Muscle of leg (tissue), 11 donors: ENCODE data around the gene CHCHD3. TPM values are rescaled to one million over a fixed set of nuclear protein-coding genes. Genes with fewer than 3 reads are reported as not detected.

Source experiments
- DNase-seq: peaks from one replicate; pipeline ENCODE4 v3.0.0; 2013
- H3K27ac ChIP-seq: one replicate; pipeline ENCODE4 v1.5.1; 2013; ENCODE audit warnings: mild to moderate bottlenecking, low read length, control low read depth
- H3K27me3 ChIP-seq: one replicate; pipeline ENCODE4 v1.6.1; 2013; ENCODE audit warnings: low read length; ENCODE audit not compliant: control insufficient read depth, insufficient read depth
- H3K36me3 ChIP-seq: one replicate; pipeline ENCODE4 v1.6.1; 2013; ENCODE audit warnings: low read length; ENCODE audit not compliant: control insufficient read depth, insufficient read depth
- H3K4me1 ChIP-seq: one replicate; pipeline ENCODE4 v1.6.1; 2013; ENCODE audit warnings: low read length; ENCODE audit not compliant: control insufficient read depth, insufficient read depth
- H3K4me3 ChIP-seq: one replicate; pipeline ENCODE4 v1.5.1; 2013; ENCODE audit warnings: low read length, control low read depth
- H3K9me3 ChIP-seq: replicated peaks from 2 replicates; pipeline ENCODE4 v1.6.1; 2013; ENCODE audit warnings: low read depth, low read length; ENCODE audit not compliant: control insufficient read depth
- WGBS: methylation state at CpG from one replicate; pipeline ENCODE4 v1.1.5; 2013; ENCODE audit warnings: missing lambda C conversion rate; ENCODE audit not compliant: insufficient coverage; 5-methylcytosine and 5-hydroxymethylcytosine counted together
- polyA plus RNA-seq, 8 donors: library from polyadenylated mRNA; unstranded; fragments of 120-200 nt; gene quantifications; one replicate each; pipeline versions ENCODE4 v1.2.1 to v1.2.3, GENCODE V29; 2013; ENCODE audit warnings: inconsistent platforms in 1 of 8, low replicate concordance in 1 of 8; ENCODE audit not compliant: insufficient read length in 8 of 8, insufficient read depth in 1 of 8
- total RNA-seq: library from RNA; stranded (reverse); fragments of 120-200 nt; gene quantifications from one replicate; pipeline ENCODE4 v1.2.4, GENCODE V29; 2013

Gene CHCHD3
- total and polyA plus RNA-seq, 9 donors, result 57.4 to 75.0 (median 66.6) TPM

DNA sequence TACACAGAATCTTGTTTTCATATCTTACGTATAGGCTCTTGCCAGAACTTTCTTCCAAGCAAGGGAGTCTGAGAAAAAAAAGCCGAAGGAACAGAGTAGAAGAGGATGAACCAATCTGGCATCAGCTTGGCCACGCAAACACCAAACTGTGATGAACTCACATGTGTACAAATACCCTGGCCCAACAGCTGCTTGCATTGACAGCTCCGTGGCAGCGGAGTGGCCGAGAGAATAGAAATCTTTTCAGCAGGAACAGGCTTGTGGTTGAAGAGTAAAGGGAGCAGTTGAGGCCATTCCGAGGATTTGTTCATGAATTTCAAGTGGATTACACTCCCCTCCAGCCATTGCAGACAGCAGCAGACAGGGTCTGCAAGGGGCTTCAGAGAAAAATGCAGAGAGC lies 331.8 kb downstream of the CHCHD3 start:
- DNase-seq, result no peak
- no peak overlapping the region for H3K4me3 ChIP-seq
- H3K27me3 ChIP-seq, result peaks cover 5% of the 10 kb centered on the region
- WGBS, result 53% methylated on average over 2 of the region's 7 CpGs
- H3K4me1 ChIP-seq, result peaks cover 11% of the 10 kb centered on the region
- no peaks in the 10 kb centered on the region for H3K36me3 ChIP-seq
- no peaks in the 10 kb centered on the region for H3K9me3 ChIP-seq
- no peak overlapping the region for H3K27ac ChIP-seq

DNA sequence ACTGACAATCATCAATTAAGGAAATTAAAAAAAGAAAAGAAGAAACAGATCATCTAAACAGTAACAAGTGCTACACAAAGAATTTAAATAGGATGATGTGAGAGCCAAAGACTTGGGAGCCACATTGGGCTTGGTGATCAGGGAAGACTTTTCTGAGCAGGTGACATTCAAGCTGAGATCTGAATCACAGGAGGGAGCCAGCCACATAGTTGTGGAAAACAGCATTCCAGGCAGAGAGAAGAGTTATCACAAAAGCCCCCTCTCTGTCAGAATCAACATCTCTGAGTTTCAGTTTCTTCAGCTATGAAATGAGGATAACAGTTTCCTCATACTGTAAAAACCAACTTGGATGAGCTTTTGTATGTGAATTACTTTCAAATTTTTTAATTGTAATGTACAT lies 336.4 kb downstream of the CHCHD3 start:
- H3K9me3 ChIP-seq, result peaks cover 6% of the 10 kb centered on the region
- peaks cover 3% of the 10 kb centered on the region for H3K4me1 ChIP-seq
- no peak overlapping the region for H3K27ac ChIP-seq
- no peak overlapping the region for H3K4me3 ChIP-seq
- H3K36me3 ChIP-seq, result no peaks in the 10 kb centered on the region
- H3K27me3 ChIP-seq, result no peaks in the 10 kb centered on the region
- DNase-seq, result no peak

DNA sequence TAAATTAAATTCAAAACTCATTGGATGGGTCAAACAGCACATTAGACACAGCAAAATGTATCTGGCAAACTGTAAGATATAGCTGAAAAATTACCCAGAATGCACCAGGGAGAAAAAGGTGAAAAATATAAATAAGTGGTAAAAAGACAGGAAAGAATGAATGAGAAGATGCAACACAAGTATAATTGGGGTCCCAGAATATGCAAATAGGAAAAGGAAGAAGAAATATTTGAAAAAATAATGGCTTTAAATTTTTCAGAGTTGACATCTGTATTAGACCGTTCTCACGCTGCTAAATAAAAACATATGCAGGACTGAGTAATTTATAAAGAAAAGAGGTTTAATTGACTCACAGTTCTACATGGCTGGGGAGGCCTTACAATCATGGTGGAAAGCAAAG lies 337.9 kb downstream of the CHCHD3 start:
- Histone ChIP-seq H3K36me3 (no peaks in the 10 kb centered on the region), H3K27ac (no peak overlapping the region), H3K4me1 (no peaks in the 10 kb centered on the region), H3K27me3 (no peaks in the 10 kb centered on the region), H3K4me3 (no peak overlapping the region), H3K9me3 (peaks cover 6% of the 10 kb centered on the region)
- no peak for DNase-seq
- no CpG with 5 or more reads among the region's 2 CpGs for WGBS

DNA sequence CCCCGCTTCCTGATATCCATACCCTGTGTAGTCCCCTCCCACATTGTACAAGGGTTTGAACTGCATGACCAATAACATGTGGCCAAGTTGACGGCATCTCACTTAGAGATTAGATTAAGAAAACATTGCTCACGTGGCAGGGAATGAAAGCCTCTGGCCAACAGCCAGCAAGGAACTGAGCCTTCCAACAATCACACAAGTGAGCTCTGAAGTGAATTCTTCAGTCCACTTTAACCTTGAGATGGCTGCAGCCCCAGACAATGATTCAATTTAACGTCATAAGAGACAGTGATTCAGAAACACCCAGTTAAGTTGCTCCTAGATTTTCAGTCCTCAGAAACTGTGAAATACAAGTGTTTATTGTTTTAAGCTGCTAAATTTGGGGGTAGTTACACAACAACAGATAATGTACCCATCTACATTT lies 339.7 kb downstream of the CHCHD3 start:
- Histone ChIP-seq H3K27ac (no peak overlapping the region), H3K27me3 (no peaks in the 10 kb centered on the region), H3K4me1 (no peaks in the 10 kb centered on the region), H3K4me3 (no peak overlapping the region), H3K9me3 (peaks cover 6% of the 10 kb centered on the region), H3K36me3 (no peaks in the 10 kb centered on the region)
- DNase-seq, result peak; percentile 44
- 35% methylated on average over 3 of the region's 4 CpGs for WGBS

DNA sequence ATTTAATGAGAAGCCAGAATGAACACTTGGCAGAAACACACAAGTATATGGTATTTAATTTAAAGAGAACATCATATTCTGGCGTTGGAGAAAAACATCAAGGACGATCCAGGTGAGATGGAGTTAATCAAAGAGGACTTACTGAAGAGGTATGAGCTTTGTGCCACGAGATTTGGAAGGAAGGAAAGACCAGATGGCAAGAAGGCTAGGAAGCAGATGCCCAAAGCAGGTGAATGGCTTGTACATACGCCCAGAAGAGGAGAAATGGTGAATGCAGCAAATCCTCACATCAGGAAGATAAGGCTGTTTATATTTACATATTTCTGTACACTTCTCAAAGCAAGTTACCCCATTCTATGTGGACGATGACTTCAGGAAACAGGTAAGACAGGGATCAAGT lies 341.7 kb downstream of the CHCHD3 start:
- Histone ChIP-seq H3K9me3 (peaks cover 6% of the 10 kb centered on the region), H3K36me3 (no peaks in the 10 kb centered on the region), H3K27ac (no peak overlapping the region), H3K4me3 (no peak overlapping the region), H3K4me1 (no peaks in the 10 kb centered on the region), H3K27me3 (no peaks in the 10 kb centered on the region)
- 30% methylated on average over 2 of the region's 5 CpGs for WGBS
- no peak for DNase-seq

DNA sequence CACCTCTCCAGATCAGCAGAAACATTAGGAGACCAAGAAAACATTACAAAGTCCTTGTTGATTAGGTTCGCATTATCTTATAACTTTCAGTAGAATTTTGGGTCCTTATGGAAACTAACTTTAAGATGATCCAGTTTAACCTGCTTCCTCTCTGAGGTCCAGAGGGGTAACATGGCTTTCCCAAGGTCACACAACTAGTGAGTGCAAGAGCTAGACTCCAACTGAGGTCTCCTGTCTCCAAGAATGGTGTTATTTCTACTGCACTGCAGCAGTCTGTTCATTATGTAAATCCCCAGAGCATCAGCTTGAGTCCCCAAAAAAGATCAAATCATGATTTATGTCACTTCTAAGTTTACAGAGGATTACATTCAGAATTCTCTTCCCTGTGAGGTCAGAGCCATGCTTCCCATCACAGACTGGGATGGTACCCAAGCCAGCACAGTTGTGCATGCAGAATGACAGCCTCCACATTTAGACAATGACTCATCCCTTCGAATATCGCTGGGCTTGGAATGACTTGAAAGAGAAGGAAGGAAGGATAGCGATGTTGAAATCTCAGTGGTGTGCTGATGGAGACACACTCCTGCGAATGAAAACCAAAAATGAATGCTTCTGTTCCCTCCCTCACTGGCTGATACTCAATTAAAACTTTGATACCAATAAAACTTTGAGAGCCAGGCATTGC lies 342.5 kb downstream of the CHCHD3 start:
- peak; percentile 58 for DNase-seq
- no peak overlapping the region for H3K27ac ChIP-seq
- WGBS, result no CpG with 5 or more reads among the region's 5 CpGs

DNA sequence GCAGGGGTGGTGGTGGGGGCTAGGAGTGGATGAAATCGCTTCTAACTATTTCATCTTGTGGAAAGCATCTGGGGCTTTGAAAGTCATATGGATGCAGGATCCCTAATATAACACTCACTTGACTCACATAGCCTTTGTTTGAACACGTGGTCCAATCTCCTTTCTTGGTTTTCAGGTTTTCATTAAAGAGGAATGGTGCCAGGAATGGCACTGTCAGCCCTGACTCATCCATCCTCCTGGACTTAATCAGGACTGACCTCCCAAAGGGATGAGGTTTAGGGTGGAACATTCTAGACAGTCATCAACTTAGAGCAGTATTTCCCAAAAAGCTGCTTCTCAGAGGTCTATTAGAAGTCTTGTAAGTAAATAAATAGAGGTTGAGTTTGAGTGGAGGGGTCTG lies 343.6 kb downstream of the CHCHD3 start:
- no peak overlapping the region for H3K4me3 ChIP-seq
- H3K36me3 ChIP-seq, result no peaks in the 10 kb centered on the region
- no peak overlapping the region for H3K27ac ChIP-seq
- no peaks in the 10 kb centered on the region for H3K9me3 ChIP-seq
- H3K27me3 ChIP-seq, result no peaks in the 10 kb centered on the region
- WGBS, result no CpG with 5 or more reads among the region's 2 CpGs
- H3K4me1 ChIP-seq, result no peaks in the 10 kb centered on the region
- no peak for DNase-seq

More for the DNA sequence above, 342.5 kb downstream of the CHCHD3 start:
- H3K4me1 ChIP-seq, result no peaks in the 10 kb centered on the region
- H3K9me3 ChIP-seq, result peaks cover 6% of the 10 kb centered on the region
- no peak overlapping the region for H3K4me3 ChIP-seq
- no peaks in the 10 kb centered on the region for H3K27me3 ChIP-seq
- H3K36me3 ChIP-seq, result no peaks in the 10 kb centered on the region

DNA sequence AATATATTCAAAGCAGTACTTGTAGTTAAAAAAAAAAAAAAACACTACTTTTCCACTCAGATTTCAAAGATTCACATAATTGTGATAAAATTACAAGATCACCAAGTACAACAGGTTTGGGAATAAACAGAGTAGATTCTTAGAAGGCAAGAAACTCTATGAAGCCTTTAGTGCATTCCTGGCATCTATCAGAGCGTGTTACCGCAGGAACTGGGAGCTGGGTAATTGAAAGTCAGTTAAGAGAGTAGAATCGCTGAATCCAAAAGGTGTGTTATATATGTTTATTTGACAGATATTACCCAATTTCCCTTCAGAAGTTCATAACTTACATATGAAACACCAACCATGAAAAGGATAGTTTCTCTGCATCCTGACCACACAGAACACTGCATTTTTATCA lies 346.4 kb downstream of the CHCHD3 start:
- Histone ChIP-seq H3K4me1 (no peaks in the 10 kb centered on the region), H3K27me3 (no peaks in the 10 kb centered on the region), H3K9me3 (no peaks in the 10 kb centered on the region), H3K36me3 (no peaks in the 10 kb centered on the region), H3K27ac (no peak overlapping the region), H3K4me3 (no peak overlapping the region)
- DNase-seq, result no peak
- whole genome bisulfite sequencing, result no CpG with 5 or more reads among the region's 3 CpGs

Other genes with a start within 250 kb of the CHCHD3 start
- gene EXOC4, start 171.0 kb upstream of the CHCHD3 start, total RNA-seq, result 64.9 TPM
- gene EXOC4, start 171.0 kb upstream of the CHCHD3 start, polyA plus RNA-seq, result 10 to 100 TPM; 37.3 to 46.2 (median 40.5) TPM